Amygdala (tissue), 56 donors: ENCODE results near the gene HUS1B.

Experiments used
- DNase-seq, 56 donors: peaks; one replicate each; lab custom pipeline; 2025; lab: John Stamatoyannopoulos, UW

The HUS1B gene

GRCh38 chr6:626236-626635, 30.7 kb downstream of the HUS1B start:
- DNase-seq: no peak

- peak in 5 of 56 donors; percentile 2 to 15 (median 5) for DNase-seq
Observed at GRCh38 chr6:624979-625378, 31.9 kb downstream of the HUS1B start.

GRCh38 chr6:622462-622861, 34.4 kb downstream of the HUS1B start:
- no peak for DNase-seq

- no peak for DNase-seq
Observed at GRCh38 chr6:621931-622330, 35.0 kb downstream of the HUS1B start.

- no peak for DNase-seq
Observed at GRCh38 chr6:620950-621349, 36.0 kb downstream of the HUS1B start.

- no peak for DNase-seq
Observed at GRCh38 chr6:620166-620565, 36.7 kb downstream of the HUS1B start.

GRCh38 chr6:617456-618100, 39.3 kb downstream of the HUS1B start:
- DNase-seq: peak in 3 of 56 donors; percentile 3 to 10 (median 4)

- no peak for DNase-seq
Observed at GRCh38 chr6:613981-614380, 42.9 kb downstream of the HUS1B start.

GRCh38 chr6:611928-612327, 45.0 kb downstream of the HUS1B start:
- no peak for DNase-seq

GRCh38 chr6:610882-611281, 46.0 kb downstream of the HUS1B start:
- no peak for DNase-seq

- DNase-seq: no peak
Observed at GRCh38 chr6:609905-610304, 47.0 kb downstream of the HUS1B start.

GRCh38 chr6:606829-607379, 50.0 kb downstream of the HUS1B start:
- DNase-seq: no peak
